HL-60/S4 treated with phorbol 12-myristate 13-acetate at 8.2 ng/mL for 4 days and 3 days (cell line): ENCODE results near the gene RHOT1.

Source experiments
- in situ Hi-C: fragments of 300-500 bp; cut with MboI; formaldehyde crosslinking; loops from 2 replicates; pipeline ENCODE4 v1.15.0; 2022; ENCODE audit warnings: low sequenced_read_pairs

Gene RHOT1

GRCh38 chr17:32266389-32267301, 124.3 kb downstream of the RHOT1 start:
- in situ Hi-C loops = no loop called here

GRCh38 chr17:32267690-32268205, 125.4 kb downstream of the RHOT1 start:
- in situ Hi-C loops = no loop called here

- in situ Hi-C loops = no loop called here
Measured at GRCh38 chr17:32268734-32269288, 126.5 kb downstream of the RHOT1 start.

- in situ Hi-C loops = no loop called here
Measured at GRCh38 chr17:32269377-32269776, 127.1 kb downstream of the RHOT1 start.

- in situ Hi-C loops = no loop called here
Measured at GRCh38 chr17:32271844-32272243, 129.5 kb downstream of the RHOT1 start.

GRCh38 chr17:32274101-32274500, 131.8 kb downstream of the RHOT1 start:
- in situ Hi-C loops = no loop called here

GRCh38 chr17:32274643-32275042, 132.3 kb downstream of the RHOT1 start:
- in situ Hi-C loops = no loop called here
